Cortex of kidney (tissue), 1 donor: Measurements from ENCODE around the gene ASCC2.
"Not testable (repeated sequence)": the region's sequence is repeated elsewhere in the genome, so short reads cannot be mapped to it uniquely, and the experiment has no call there.

Experiments
- DNase-seq: peaks from one replicate; lab custom pipeline; 2025; lab: John Stamatoyannopoulos, UW

ASCC2 gene

GRCh38 chr22:29837741-29838598 lies at the start of gene ASCC2:
TSS of gene ASCC2 (minus strand) at chr22:29838274. CDS start at chr22:29832325, 5,949 bp downstream.
- DNase-seq = peak; percentile 45

- DNase-seq = no peak
Measured at GRCh38 chr22:29887358-29887757, 49.3 kb upstream of the ASCC2 start.

- DNase-seq = no peak
Measured at GRCh38 chr22:29886596-29886995, 48.5 kb upstream of the ASCC2 start.

GRCh38 chr22:29885610-29886009 lies 47.5 kb upstream of the ASCC2 start:
- no peak for DNase-seq

- DNase-seq = no peak
Measured at GRCh38 chr22:29883775-29884097, 45.7 kb upstream of the ASCC2 start.

- peak; percentile 67 for DNase-seq
Measured at GRCh38 chr22:29883045-29883774, 45.1 kb upstream of the ASCC2 start, which contains the start of gene MTMR3. TSS of gene MTMR3 (plus strand) at chr22:29883174. CDS start at chr22:29971060, 87,886 bp downstream.

GRCh38 chr22:29882716-29883044 lies 44.6 kb upstream of the ASCC2 start:
- DNase-seq = no peak

- no peak for DNase-seq
Measured at GRCh38 chr22:29879753-29880152, 41.7 kb upstream of the ASCC2 start.

GRCh38 chr22:29877620-29878019 lies 39.5 kb upstream of the ASCC2 start:
- no peak for DNase-seq

- no peak for DNase-seq
Measured at GRCh38 chr22:29873943-29874342, 35.9 kb upstream of the ASCC2 start.

GRCh38 chr22:29872989-29873388 lies 34.9 kb upstream of the ASCC2 start:
- DNase-seq = no peak

- no peak for DNase-seq
Measured at GRCh38 chr22:29872144-29872893, 34.2 kb upstream of the ASCC2 start.

- DNase-seq = no peak
Measured at GRCh38 chr22:29871684-29872083, 33.6 kb upstream of the ASCC2 start.

GRCh38 chr22:29870574-29870973 lies 32.5 kb upstream of the ASCC2 start:
- DNase-seq = no peak

GRCh38 chr22:29867851-29868250 lies 29.8 kb upstream of the ASCC2 start:
- DNase-seq = no peak

GRCh38 chr22:29867260-29867659 lies 29.2 kb upstream of the ASCC2 start:
- DNase-seq = no peak

GRCh38 chr22:29865572-29865971 lies 27.5 kb upstream of the ASCC2 start:
- not testable (repeated sequence) for DNase-seq

GRCh38 chr22:29861672-29862297 lies 23.7 kb upstream of the ASCC2 start:
- no peak for DNase-seq

- DNase-seq = no peak
Measured at GRCh38 chr22:29860006-29860766, 22.1 kb upstream of the ASCC2 start.

GRCh38 chr22:29859030-29859429 lies 21.0 kb upstream of the ASCC2 start:
- DNase-seq = not testable (repeated sequence)

- DNase-seq = no peak
Measured at GRCh38 chr22:29856496-29856895, 18.4 kb upstream of the ASCC2 start.
